Left lung (tissue), 10 donors: ENCODE measurements around the gene SUSD1. TPM values are rescaled to one million over a fixed set of nuclear protein-coding genes. Genes with fewer than 3 reads are reported as not detected.
A peak's percentile ranks its signal among the peaks of the same experiment; 100 is the strongest.

Source experiments
- ATAC-seq: fragments of 200-7000 bp; cut with Tn5 transposase; one replicate; pipeline ENCODE4 v1.9.1; 2020; ENCODE audit warnings: moderate library complexity
- DNase-seq, 4 donors: peaks; one replicate each; pipeline ENCODE4 v3.0.0-alpha.2; 2013 to 2020
- H3K27ac ChIP-seq, 2 donors: fragments of 200-600 bp; sonication (generic) in 1 of 2; one replicate each; pipeline versions ENCODE4 v1.5.0 to v1.8.0; 2020 to 2021
- H3K27me3 ChIP-seq, 2 donors: fragments of 200-600 bp; sonication (generic) in 1 of 2; one replicate each; pipeline versions ENCODE4 v1.5.0 to v1.8.0; 2020 to 2021
- H3K36me3 ChIP-seq, 2 donors: fragments of 200-600 bp; sonication (generic) in 1 of 2; one replicate each; pipeline versions ENCODE4 v1.5.0 to v1.8.0; 2020 to 2021
- H3K4me1 ChIP-seq, 2 donors: fragments of 200-600 bp; one replicate each; pipeline ENCODE4 v1.8.0; 2021
- H3K4me3 ChIP-seq, 2 donors: fragments of 200-600 bp; sonication (generic) in 1 of 2; one replicate each; pipeline versions ENCODE4 v1.5.0 to v1.8.0; 2020 to 2021; ENCODE audit warnings: mild to moderate bottlenecking in 1 of 2
- H3K9me3 ChIP-seq, 2 donors: fragments of 200-600 bp; sonication (generic) in 1 of 2; one replicate each; pipeline versions ENCODE4 v1.5.0 to v1.8.0; 2020 to 2021
- CTCF ChIP-seq, 2 donors: fragments of 200-600 bp; sonication (generic) in 1 of 2; IDR thresholded peaks; one replicate each; pipeline versions ENCODE4 v1.5.0 to v1.8.0; 2021; ENCODE audit warnings: antibody characterized with exemption in 2 of 2
- intact Hi-C, 2 donors: fragments of 100-400 bp; cut with DNase I; formaldehyde crosslinking; loops; one replicate each; pipeline versions ENCODE4 v1.11.2 to v1.14.2; 2022
- polyA plus RNA-seq, 6 donors: library from polyadenylated mRNA; unstranded; fragments of 120-200 nt; gene quantifications; one replicate each; pipeline ENCODE4 v1.2.1, GENCODE V29; 2013; ENCODE audit not compliant: insufficient read length in 6 of 6
- total RNA-seq, 2 donors: library from RNA; stranded (reverse); fragmentation: NEBNext Ultra II Directional; extraction: Animal tissue kit (Norgen Biotek cat#: 25700); gene quantifications; one replicate each; pipeline ENCODE4 v1.2.1, GENCODE V29; 2021
- donor health status: DM: no; HTN: yes; CAD: no.
- donor health status: DM: no; HTN: no; CAD: no.

Gene SUSD1
- total and polyA plus RNA-seq, 8 donors: 26.7 to 41.8 (median 32.8) TPM

DNA sequence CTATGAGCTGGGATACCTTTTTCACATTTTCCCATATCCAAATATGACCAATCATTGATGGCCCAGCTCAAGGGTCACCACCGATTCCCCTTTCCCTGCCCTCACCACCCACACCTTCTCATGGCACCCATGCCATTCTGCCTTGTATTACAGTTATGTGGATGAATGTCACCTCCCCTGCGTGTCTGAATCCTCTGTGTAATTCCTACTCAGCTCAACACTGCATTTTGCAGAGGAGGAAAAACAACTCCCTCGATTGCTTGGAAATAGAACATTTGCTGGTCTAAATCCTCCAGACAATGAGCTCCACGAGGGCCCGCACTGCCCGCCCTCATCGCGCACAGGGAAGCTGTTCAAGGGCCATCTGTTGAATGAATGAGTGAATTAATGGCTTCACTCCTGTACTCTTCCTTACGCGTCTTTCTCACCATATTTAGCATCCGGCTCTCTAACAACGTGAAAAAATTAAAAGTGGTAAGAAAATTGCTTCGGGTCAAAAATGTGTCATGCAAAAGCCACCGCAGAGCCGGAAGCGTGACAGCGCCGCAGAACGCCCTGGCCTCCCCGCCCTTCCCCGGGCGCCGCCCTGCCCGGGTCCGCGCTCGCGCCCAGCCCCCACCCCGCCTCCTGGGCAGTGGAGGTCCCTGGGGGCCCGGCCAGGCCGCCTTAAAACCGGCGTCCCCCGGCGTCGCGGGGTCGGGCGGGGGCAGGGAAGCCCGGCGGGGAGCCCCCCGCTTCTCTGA lies 704 bp downstream of the SUSD1 start:
- Histone ChIP-seq H3K27ac (peak overlapping the region; percentile 48 to 88), H3K4me1 (peaks cover 0 to 57% of the 10 kb centered on the region in 2 donors), H3K4me3 (peak overlapping the region; percentile 59 to 61), H3K27me3 (no peaks in the 10 kb centered on the region), H3K9me3 (no peaks in the 10 kb centered on the region), H3K36me3 (no peaks in the 10 kb centered on the region)
- DNase-seq: peak in 3 of 4 donors; percentile 61 to 95 (median 82)
- intact Hi-C loops: no loop called here
- TF ChIP-seq CTCF (IDR thresholded peaks at IDR 0.05): no peak
- peak; percentile 90 for ATAC-seq

DNA sequence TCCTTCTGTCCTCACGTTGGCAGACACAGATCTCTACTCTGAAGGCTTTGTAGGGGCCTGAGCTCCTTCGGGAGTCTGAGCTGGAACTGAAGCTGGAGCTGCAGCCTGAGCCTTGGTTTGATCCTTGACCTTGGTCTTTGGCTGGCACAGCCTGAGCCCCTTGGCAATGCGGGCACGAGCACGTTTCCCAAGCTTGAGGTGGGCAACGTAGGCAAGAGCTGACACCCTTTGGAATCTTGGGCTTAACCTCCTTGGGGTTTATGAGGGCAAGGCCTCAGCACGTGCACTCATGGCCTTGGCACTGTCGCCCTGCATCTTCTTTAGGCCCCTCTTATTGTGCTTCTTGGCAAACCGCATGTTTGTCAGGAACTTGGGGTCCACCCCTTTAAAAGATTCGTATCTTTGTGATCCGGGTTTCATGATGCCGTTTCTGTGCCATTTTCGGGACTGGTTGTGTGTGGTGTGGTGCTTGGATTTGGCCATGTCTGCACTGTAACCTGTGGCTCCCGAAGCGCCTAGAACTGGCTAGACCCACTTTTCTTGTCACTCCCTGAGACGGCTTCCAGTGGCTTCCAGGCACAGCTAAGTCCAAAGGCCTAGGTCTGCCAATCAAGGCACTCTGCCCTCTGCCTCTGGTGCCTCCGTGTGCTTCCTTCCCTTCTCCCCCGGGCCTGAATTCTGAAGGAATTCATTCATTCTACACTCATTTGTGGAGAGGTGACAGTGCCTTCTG lies 1.4 kb downstream of the SUSD1 start:
- ATAC-seq (no peak), DNase-seq (no peak)
- Histone ChIP-seq H3K9me3 (no peaks in the 10 kb centered on the region), H3K4me1 (peaks cover 0 to 54% of the 10 kb centered on the region in 2 donors), H3K36me3 (no peaks in the 10 kb centered on the region), H3K27ac (peak overlapping the region in 1 of 2 donors; percentile 88), H3K27me3 (no peaks in the 10 kb centered on the region), H3K4me3 (peak overlapping the region in 1 of 2 donors; percentile 61)
- TF ChIP-seq CTCF (IDR thresholded peaks at IDR 0.05): no peak
- intact Hi-C loops: no loop called here

GRCh38 chr9:112170968-112171367 lies 4.1 kb downstream of the SUSD1 start:
- H3K27ac ChIP-seq: no peak overlapping the region
- no peak for TF ChIP-seq CTCF (IDR thresholded peaks at IDR 0.05)

GRCh38 chr9:112170235-112170634 lies 4.9 kb downstream of the SUSD1 start:
- ATAC-seq (peak; percentile 66), DNase-seq (peak in 2 of 4 donors; percentile 53 to 61)
- no peaks in the 10 kb centered on the region for H3K9me3 ChIP-seq
- H3K4me1 ChIP-seq: peaks cover 0 to 50% of the 10 kb centered on the region in 2 donors
- H3K36me3 ChIP-seq: no peaks in the 10 kb centered on the region
- H3K27ac ChIP-seq: no peak overlapping the region
- no peak overlapping the region for H3K4me3 ChIP-seq
- no peak for TF ChIP-seq CTCF (IDR thresholded peaks at IDR 0.05)
- no peaks in the 10 kb centered on the region for H3K27me3 ChIP-seq
- intact Hi-C loops: no loop called here

More at GRCh38 chr9:112170968-112171367, 4.1 kb downstream of the SUSD1 start:
- Histone ChIP-seq H3K36me3 (no peaks in the 10 kb centered on the region), H3K4me1 (peaks cover 0 to 58% of the 10 kb centered on the region in 2 donors), H3K27me3 (no peaks in the 10 kb centered on the region), H3K9me3 (no peaks in the 10 kb centered on the region), H3K4me3 (no peak overlapping the region)
- DNase-seq (no peak), ATAC-seq (no peak)
- intact Hi-C loops: no loop called here

- no peaks in the 10 kb centered on the region for H3K27me3 ChIP-seq
- ATAC-seq: peak; percentile 73
- H3K36me3 ChIP-seq: no peaks in the 10 kb centered on the region
- DNase-seq: no peak
- intact Hi-C loops: no loop called here
- no peaks in the 10 kb centered on the region for H3K9me3 ChIP-seq
- no peak overlapping the region for H3K27ac ChIP-seq
- H3K4me3 ChIP-seq: no peak overlapping the region
- TF ChIP-seq CTCF (IDR thresholded peaks at IDR 0.05): no peak
- peaks cover 0 to 49% of the 10 kb centered on the region in 2 donors for H3K4me1 ChIP-seq
These were observed 5.7 kb downstream of the SUSD1 start for GRCh38 chr9:112169368-112169767.
